Measurements from ENCODE around the gene SARS2. TPM values are rescaled to one million over a fixed set of nuclear protein-coding genes. Genes with fewer than 3 reads are reported as not detected.

Gene SARS2
- total and polyA plus RNA-seq, 11 donors, result 9.0 to 29.1 (median 16.7) TPM

GRCh38 chr19:38930776-38931520, 385 bp upstream of the SARS2 start, which contains the start of gene MRPS12:
Gene MRPS12 (plus strand): TSS chr19:38930944. CDS start chr19:38931295, 351 bp downstream.
- WGBS, 4 donors, result 0 to 1% (median 1%) methylated on average over 17 to 40 of the region's 40 CpGs
- TF ChIP-seq POLR2A (IDR thresholded peaks at IDR 0.05), result peak in 1 of 2 donors; percentile 58
- no peak for TF ChIP-seq CTCF (IDR thresholded peaks at IDR 0.05)
- H3K27ac ChIP-seq, result peak within 1 kb of the TSS; percentile 57 to 94 (median 90)
- intact Hi-C loops (cut with DNase I), result loop anchor here in 9 of 10 donors (1.0 to 10.0 kb wide), 17 partner anchors 30 to 536 kb away; partner anchors contain the start of genes FAM98C (in 5 of the 9), EIF3K (in 3 of the 9), MAP4K1 (in 3 of the 9) and HNRNPL (in 1 of the 9)
- DNase-seq (peak; percentile 98 to 99 (median 99)), ATAC-seq (peak; percentile 97 to 98 (median 98))
- peaks cover 4 to 43% (median 23%) of the 10 kb centered on the region in 12 donors for H3K4me1 ChIP-seq
- peaks cover 0 to 16% (median 12%) of the 10 kb centered on the region in 9 donors for H3K36me3 ChIP-seq
- peaks cover 0 to 11% (median 0%) of the 10 kb centered on the region in 12 donors for H3K9me3 ChIP-seq
- H3K4me3 ChIP-seq, result peak within 1 kb of the TSS; percentile 51 to 91 (median 72)
- no peaks in the 10 kb centered on the region for H3K27me3 ChIP-seq

DNA sequence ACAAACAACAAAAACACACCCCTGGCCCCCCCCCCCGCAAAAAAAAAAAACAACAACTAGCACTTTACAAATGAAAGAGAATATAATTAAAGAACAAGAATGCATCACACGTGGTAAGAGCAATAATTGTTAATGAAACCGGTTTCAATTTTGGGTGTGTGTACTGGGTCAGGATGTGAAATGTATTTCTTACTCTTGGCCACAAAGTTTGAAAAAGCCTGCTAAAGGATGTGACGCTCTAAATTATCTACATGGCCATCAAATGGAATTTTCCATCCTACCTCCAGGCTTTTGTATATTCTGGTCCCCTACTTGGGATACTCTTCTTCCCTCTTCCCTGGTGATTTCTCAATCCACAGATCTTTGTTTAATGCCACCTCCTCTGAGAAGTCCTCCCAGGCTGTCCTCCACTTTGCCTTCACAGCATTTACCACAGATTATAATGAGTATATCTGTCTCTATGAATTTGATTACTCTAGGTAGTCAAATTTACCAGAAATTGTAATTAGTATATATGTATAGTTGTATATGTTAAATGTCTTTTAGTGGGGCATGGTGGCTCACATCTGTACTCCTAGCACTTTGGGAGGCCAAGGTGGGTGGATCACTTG, 2.1 kb downstream of the SARS2 start:
- Histone ChIP-seq H3K9me3 (no peaks in the 10 kb centered on the region), H3K4me1 (peaks cover 4 to 36% (median 21%) of the 10 kb centered on the region in 12 donors), H3K27ac (peak overlapping the region in 10 of 12 donors; percentile 3 to 92 (median 22)), H3K27me3 (no peaks in the 10 kb centered on the region), H3K4me3 (no peak overlapping the region), H3K36me3 (peaks cover 0 to 41% (median 32%) of the 10 kb centered on the region in 9 donors)
- intact Hi-C loops (cut with DNase I), result loop anchor here in 6 of 10 donors (5.0 to 10.0 kb wide), 8 partner anchors 76 to 534 kb away; partner anchors contain the start of genes ECH1 (in 1 of the 6) and FAM98C (in 1 of the 6)
- TF ChIP-seq CTCF (IDR thresholded peaks at IDR 0.05), result no peak
- no peak for TF ChIP-seq POLR2A (IDR thresholded peaks at IDR 0.05)
- DNase-seq (no peak), ATAC-seq (no peak)
- WGBS, 4 donors, result 65 to 76% (median 73%) methylated on average over 4 of the region's 4 CpGs

GRCh38 chr19:38924388-38924787, 6.2 kb downstream of the SARS2 start:
- WGBS, 4 donors, result 93 to 98% (median 95%) methylated on average over 7 of the region's 7 CpGs
- intact Hi-C loops (cut with DNase I), result loop anchor here in 4 of 10 donors (10.0 kb wide), 6 partner anchors 90 to 530 kb away; partner anchors contain the start of genes ECH1 (in 1 of the 4) and FAM98C (in 1 of the 4)
- H3K27ac ChIP-seq, result peak overlapping the region in 1 of 12 donors; percentile 37
- DNase-seq (no peak), ATAC-seq (no peak)
- H3K4me3 ChIP-seq, result no peak overlapping the region
- H3K4me1 ChIP-seq, result peaks cover 0 to 14% (median under 1%) of the 10 kb centered on the region in 12 donors
- no peaks in the 10 kb centered on the region for H3K27me3 ChIP-seq
- TF ChIP-seq POLR2A (IDR thresholded peaks at IDR 0.05) (no peak), CTCF (IDR thresholded peaks at IDR 0.05) (no peak)
- H3K9me3 ChIP-seq, result no peaks in the 10 kb centered on the region
- H3K36me3 ChIP-seq, result peaks cover 0 to 42% (median 31%) of the 10 kb centered on the region in 9 donors

Data from heart left ventricle (tissue), 16 donors.